ENCODE measurements around the gene ZNF341.

ZNF341 gene

DNA sequence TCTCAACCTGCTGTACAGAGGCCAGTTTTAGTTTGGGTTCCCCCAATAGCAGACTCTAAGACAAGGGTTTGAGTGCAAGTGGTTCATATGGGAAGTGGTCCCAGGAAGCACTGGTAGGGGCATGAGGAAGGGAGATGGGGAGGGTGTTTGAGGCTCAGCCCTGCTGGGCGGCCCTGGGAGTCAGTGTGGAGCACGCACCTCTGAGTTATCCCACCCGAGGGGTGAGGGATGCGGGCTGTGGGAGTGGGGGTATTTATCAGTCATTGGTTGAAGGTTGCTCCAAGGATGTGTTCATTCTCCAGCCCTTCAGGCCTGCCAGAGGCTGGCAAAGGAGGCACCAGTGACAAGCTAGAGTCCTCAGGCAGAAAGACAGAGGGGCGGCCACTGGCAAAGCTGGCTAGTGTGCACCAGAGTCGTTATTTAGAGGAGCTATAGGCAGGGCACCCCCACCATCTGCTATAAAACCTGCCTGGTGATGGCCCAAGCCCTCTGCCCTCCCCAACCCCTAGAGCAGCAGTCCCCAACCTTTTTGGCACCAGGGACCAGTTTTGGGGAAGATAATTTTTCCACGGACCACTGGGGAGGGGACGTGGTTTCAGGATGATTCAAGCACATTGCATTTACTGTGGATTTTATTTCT lies 28.2 kb upstream of the ZNF341 start:
- DNase-seq = no peak

DNA sequence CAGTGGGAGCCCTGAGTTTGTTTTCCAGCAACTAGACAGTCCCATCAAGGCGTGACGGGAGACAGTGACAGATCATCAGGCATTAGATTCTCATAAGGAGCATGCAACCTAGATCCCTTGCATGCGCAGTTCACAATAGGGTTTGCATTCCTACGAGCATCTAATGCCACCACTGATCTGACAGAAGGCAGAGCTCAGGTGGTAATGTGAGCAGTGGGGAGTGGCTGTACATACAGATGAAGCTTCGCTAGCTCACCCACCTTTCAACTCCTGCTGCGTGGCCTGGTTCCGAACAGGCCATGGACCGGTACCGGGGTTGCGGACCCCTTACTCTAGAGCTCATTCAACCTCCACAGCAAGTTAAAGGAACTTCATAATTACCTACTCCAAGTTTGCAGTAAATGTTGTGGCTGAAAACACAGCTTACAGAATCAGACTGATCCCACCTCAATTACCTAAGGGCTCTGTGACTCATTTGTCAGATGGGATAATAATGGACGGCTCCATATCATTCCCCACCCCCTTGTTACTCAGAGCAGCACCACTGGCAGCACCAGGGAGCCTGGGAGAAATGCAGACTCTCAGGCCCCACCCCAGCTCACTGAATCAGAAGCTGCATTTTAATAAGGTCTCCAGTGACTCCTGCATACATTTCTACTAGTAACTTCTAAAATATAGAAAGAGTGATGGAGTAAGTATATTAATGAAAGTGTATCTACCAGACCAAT lies 27.4 kb upstream of the ZNF341 start:
- no peak for DNase-seq

- no peak for DNase-seq
These were observed 24.1 kb upstream of the ZNF341 start for GRCh38 chr20:33707668-33708067.

- no peak for DNase-seq
These were observed 22.4 kb upstream of the ZNF341 start for GRCh38 chr20:33709398-33709797.

DNA sequence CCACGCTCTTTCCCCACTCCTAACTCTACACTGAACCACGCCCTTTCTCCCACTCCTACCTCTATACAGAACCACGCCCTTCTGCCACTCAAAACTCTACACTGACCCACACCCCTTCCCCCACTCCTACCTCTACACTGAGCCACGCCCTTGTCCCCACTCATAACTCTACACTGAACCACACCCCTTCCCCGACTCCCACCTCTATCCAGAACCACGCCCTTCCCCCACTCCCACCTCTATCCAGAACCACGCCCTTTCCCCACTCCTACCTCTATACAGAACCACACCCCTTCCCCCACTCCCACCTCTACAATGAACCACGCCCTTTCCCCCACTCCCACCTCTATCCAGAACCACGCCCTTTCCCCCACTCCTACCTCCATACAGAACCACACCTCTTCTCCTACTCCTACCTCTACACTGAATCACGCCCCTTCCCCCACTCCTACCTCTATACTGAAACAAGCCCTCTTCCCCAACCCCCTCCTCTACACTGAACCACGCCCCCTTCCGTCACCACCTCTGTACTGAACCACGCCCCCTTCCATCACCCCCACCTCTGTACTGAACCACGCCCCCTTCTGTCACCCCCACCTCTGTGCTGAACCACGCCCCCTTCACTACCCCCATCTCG lies 21.8 kb upstream of the ZNF341 start:
- no peak for DNase-seq

- DNase-seq = no peak
These were observed 20.9 kb upstream of the ZNF341 start for GRCh38 chr20:33710681-33711445.

DNA sequence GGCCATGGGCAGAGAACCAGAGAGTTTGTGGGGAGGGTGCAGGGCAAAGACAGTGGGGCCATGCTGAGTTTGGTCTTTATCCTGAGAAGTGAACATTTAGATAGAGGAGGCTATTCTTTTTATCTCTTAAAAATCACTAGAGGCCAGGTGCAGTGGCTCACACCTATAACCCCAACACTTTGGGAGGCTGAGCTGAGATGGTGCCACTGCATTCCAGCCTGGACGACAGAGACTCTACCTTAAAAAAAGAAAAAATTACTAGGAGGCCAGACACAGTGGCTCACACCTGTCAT lies 20.4 kb upstream of the ZNF341 start:
- DNase-seq = no peak

DNA sequence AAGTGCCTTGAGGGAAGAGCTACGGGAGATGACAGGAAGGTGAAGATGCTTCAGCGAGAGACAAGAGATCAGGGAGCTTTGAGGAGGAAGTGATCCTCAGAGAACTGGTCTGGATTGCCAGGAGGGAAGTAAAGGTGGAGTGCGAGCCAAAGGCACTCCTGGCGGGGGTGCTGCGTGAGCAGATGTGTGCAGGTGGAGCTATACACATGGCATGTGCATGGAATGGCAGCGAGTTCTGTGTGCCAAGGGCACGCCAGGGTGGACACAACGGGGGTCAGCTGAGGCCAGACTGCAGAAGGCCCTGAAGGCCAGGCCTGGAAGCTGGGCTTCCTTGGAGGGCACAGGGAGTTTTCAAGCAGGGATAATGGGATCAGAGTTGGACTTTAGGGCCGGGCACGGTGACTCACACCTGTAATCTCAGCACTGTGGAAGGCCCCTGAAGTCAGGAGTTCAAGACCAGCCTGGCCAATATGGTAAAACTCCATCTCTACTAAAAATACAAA lies 17.9 kb upstream of the ZNF341 start:
- no peak for DNase-seq

- no peak for DNase-seq
These were observed 15.3 kb upstream of the ZNF341 start for GRCh38 chr20:33716498-33716897.

GRCh38 chr20:33719277-33719988 lies 12.4 kb upstream of the ZNF341 start:
- DNase-seq = no peak

DNA sequence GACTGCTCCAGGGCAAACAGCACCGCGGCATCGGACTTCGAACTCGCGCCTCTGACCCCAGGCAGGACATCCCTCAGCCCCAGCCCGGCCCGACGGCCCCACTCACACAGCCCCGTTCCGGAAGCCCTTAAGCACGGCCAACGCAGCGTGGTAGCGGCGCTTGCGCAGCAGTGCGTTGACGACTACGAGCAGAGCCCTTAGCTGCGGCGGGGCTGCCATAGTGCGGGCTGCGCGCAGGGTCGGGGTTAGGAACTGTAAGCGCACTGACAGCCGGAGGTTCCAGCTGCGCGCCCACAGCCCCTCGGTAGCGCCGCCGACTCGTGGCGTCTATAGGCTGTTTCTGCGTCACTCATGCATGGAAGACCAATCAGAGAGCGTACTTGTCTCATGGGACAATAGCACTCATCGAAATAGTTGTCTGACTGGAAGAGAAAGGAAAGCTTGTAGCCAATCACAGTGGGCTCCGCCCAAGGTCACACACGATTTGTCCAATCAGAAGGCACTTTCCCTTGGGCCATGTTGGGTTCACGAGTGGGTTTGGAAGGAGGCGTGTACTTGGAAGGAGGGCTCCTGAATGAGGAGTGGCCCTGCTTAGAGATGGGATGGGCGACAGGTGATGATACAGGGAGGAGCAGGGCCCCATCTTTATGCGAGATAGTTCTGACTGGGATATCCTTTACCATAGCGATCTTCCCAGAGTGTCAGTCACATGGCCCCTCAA lies 11.6 kb upstream of the ZNF341 start, which contains the start of gene PXMP4:
TSS of gene PXMP4 (minus strand) at position 322 of the 721 bp plus-strand sequence. CDS start at position 219, 103 bp downstream.
- peak; percentile 76 for DNase-seq

- DNase-seq = no peak
These were observed 10.2 kb upstream of the ZNF341 start for GRCh38 chr20:33721391-33722140.

DNA sequence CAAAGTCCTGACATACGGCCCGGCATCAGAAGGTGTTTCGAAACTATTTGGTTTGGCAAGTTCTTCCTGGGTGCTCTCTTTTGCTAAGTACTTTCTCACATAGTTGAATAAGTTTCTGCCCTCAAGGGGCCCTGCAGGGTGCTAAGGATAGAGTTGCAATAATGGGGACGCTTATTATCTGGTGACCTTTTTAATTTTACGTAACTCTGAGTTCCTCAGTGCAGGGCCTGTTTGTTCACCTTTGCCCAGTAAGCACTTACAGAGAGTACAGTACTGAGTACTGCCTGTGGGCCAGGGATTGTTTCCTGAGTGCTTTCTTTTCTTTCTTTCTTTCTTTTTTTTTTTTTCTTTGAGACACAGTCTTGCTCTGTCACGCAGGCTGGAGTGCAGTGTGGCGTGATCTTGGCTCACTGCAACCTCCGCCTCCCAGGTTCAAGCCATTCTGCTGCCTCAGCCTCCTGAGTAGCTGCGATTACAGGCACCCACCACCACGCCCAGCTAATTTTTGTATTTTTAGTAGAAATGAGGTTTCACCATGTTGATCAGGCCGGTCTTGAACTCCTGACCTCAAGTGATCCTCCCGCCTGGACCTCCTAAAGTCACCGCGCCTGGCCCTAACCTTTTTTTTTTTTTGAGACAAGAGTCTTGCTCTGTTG lies 7.2 kb upstream of the ZNF341 start:
- DNase-seq = no peak

GRCh38 chr20:33725607-33726264 lies 6.1 kb upstream of the ZNF341 start:
- no peak for DNase-seq

GRCh38 chr20:33727115-33727479 lies 4.7 kb upstream of the ZNF341 start:
- DNase-seq = no peak

- no peak for DNase-seq
These were observed 4.0 kb upstream of the ZNF341 start for GRCh38 chr20:33727806-33728205.

DNA sequence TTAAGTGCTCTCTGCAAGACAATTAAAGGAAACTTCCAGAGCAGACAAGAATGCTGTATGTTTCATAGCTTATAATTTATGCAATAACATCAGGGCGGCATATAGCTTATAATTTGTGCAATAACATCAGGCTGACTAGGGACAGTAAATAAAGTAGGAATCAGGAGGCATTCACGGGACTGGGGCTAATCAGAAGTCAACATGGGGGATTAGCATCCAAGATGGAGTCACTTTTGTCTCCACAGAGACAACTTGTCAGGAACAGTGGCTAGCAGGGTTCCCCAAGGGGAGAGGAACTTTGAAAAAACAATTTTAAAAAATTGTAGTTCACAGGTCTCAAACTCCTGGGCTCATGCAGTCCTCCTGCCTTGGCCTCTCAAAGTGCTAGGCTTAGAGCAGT lies 3.3 kb upstream of the ZNF341 start:
- no peak for DNase-seq

DNA sequence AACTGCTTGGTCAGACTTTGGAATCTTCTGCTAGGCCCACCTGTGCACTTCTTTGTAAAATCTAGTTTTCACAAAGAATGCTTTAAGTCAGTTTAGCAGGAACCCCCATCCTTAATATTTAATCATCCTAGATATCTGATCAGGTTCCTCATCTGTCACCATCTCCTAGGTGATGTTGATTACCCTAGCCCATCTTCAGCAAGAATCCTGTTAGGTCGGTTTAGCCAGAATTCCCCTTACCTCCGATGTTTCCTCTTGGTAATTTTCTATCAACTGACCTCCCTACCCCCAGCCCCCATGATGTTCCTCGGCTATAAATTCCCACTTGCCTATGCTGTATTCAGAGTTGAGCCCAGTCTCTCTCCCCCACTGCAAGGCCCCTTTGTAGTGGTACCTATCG lies 2.7 kb upstream of the ZNF341 start:
- DNase-seq = no peak

DNA sequence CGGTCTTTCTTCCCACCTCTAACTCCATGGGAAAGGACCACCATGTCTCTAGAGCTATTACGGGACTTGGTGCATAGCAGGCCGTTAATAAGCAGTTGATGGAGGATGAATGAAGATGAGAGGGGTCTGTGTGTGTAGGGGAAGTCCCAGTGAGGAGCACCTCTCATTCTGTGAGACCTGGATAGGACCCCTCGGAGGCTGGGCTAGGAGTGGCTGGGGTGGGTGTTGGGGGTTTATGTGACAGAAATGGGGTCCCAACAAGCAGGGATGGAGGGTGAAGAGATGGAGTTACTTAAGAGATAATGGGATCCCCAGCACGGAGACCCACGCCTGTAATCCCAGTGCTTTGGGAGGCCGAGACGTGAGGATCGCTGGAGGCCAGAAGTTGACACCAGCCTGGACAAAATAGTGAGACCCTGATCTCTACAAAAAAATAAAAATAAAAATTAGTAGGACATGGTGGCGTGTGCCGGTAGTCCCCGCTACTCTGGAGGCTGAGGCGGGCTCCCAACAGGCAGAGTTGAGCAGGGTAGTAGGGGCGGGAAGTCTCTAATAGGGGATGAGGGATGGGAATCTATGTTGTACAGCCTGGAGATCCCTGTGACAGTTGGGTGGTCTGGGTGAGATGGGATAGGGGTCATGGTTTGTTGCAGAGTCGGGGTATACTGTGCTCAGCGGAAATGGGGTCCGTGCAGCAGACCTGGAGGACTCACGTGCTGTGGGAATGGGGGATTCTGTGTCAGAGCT lies 677 bp upstream of the ZNF341 start:
- DNase-seq = no peak

Data from activated CD4-positive, alpha-beta T cell treated with anti-CD3 and anti-CD28 coated beads, Interleukin-2, amount 50 U/mL, for 1 hour (primary cell).